NCI-H2081 (cell line): ENCODE measurements around the gene LYST.
"Not testable (repeated sequence)": the region's sequence is repeated elsewhere in the genome, so short reads cannot be mapped to it uniquely, and the experiment has no call there.

Source experiments
- DNase-seq, 2 experiments: peaks; one replicate each; lab custom pipeline; 2025; lab: John Stamatoyannopoulos, UW

The LYST gene

GRCh38 chr1:235657747-235658526 is 208.8 kb downstream of the LYST start:
- DNase-seq, result no peak

- DNase-seq, result peak in 1 of 2 experiments; percentile 51
Measured at GRCh38 chr1:235657269-235657668, 209.4 kb downstream of the LYST start.

GRCh38 chr1:235652364-235652763 is 214.3 kb downstream of the LYST start:
- no peak for DNase-seq

- no peak for DNase-seq
Measured at GRCh38 chr1:235651170-235651806, 215.4 kb downstream of the LYST start.

- DNase-seq, result peak; percentile 78 to 79
Measured at GRCh38 chr1:235650341-235651169, 216.2 kb downstream of the LYST start.

GRCh38 chr1:235649368-235650163 is 217.1 kb downstream of the LYST start, which contains the start of gene GNG4:
TSS of gene GNG4 (minus strand) at chr1:235649784. CDS start at chr1:235583838, 65,946 bp downstream.
- DNase-seq, result peak; percentile 79

GRCh38 chr1:235648954-235649367 is 217.7 kb downstream of the LYST start:
- DNase-seq, result peak; percentile 47 to 65

- DNase-seq, result peak; percentile 84 to 91
Measured at GRCh38 chr1:235648407-235648907, 218.2 kb downstream of the LYST start.

- DNase-seq, result not testable (repeated sequence)
Measured at GRCh38 chr1:235647537-235647936, 219.2 kb downstream of the LYST start.

GRCh38 chr1:235646463-235646862 is 220.2 kb downstream of the LYST start:
- peak; percentile 36 to 58 for DNase-seq

GRCh38 chr1:235644693-235645305 is 221.9 kb downstream of the LYST start:
- no peak for DNase-seq

- no peak for DNase-seq
Measured at GRCh38 chr1:235643837-235644692, 222.6 kb downstream of the LYST start.

- no peak for DNase-seq
Measured at GRCh38 chr1:235642943-235643371, 223.7 kb downstream of the LYST start.

- DNase-seq, result peak; percentile 70 to 85
Measured at GRCh38 chr1:235642011-235642942, 224.4 kb downstream of the LYST start.

- no peak for DNase-seq
Measured at GRCh38 chr1:235640580-235640979, 226.1 kb downstream of the LYST start.

- DNase-seq, result no peak
Measured at GRCh38 chr1:235639226-235640205, 227.2 kb downstream of the LYST start.

GRCh38 chr1:235638612-235639011 is 228.1 kb downstream of the LYST start:
- DNase-seq, result not testable (repeated sequence)
